Calu3 (cell line): Measurements from ENCODE around the gene TBC1D1. TPM values are rescaled to one million over a fixed set of nuclear protein-coding genes. Genes with fewer than 3 reads are reported as not detected.

Experiments
- BruUV-seq: library from RNA; stranded (reverse); fragments of 400-500 nt; replicated peaks from 2 replicates; lab custom pipeline; 2021; lab: Mats Ljungman, UMichigan
- CTCF ChIA-PET: fragments of 300-600 bp; sonication (Branson Sonifier 250); formaldehyde crosslinking; loops from one replicate; lab custom pipeline; 2022; ENCODE audit warnings: antibody characterized with exemption; lab: Charles Lee
- DNase-seq: peaks from one replicate; pipeline ENCODE4 v3.0.0; 2022
- H3K27ac Mint-ChIP-seq: one replicate; pipeline ENCODE4 v1.8.0; 2022; ENCODE audit warnings: mixed read lengths; ENCODE audit not compliant: unreplicated experiment
- H3K27me3 Mint-ChIP-seq: one replicate; pipeline ENCODE4 v1.8.0; 2022; ENCODE audit warnings: mixed read lengths; ENCODE audit not compliant: unreplicated experiment
- H3K36me3 Mint-ChIP-seq: one replicate; pipeline ENCODE4 v1.8.0; 2022; ENCODE audit warnings: mild to moderate bottlenecking, moderate library complexity, mixed read lengths; ENCODE audit not compliant: insufficient read depth, unreplicated experiment
- H3K4me1 Mint-ChIP-seq: one replicate; pipeline ENCODE4 v1.8.0; 2022; ENCODE audit warnings: mild to moderate bottlenecking, low read depth, mixed read lengths; ENCODE audit not compliant: unreplicated experiment
- H3K4me3 Mint-ChIP-seq: one replicate; pipeline ENCODE4 v1.8.0; 2022; ENCODE audit warnings: mild to moderate bottlenecking, low read depth, moderate library complexity, mixed read lengths; ENCODE audit not compliant: unreplicated experiment
- H3K9me3 Mint-ChIP-seq: one replicate; pipeline ENCODE4 v1.8.0; 2022; ENCODE audit warnings: low read depth, mixed read lengths; ENCODE audit not compliant: unreplicated experiment
- intact Hi-C: fragments of 100-400 bp; cut with micrococcal nuclease; formaldehyde crosslinking; loops from one replicate; pipeline ENCODE4 v1.10.0; 2022; ENCODE audit not compliant: unreplicated experiment
- total RNA-seq: library from RNA; stranded (reverse); gene quantifications from 2 replicates; pipeline ENCODE4 v1.2.3, GENCODE V29; 2022
- TF ChIP-seq, protein P1 (sequence below): fragments of 200-600 bp; IDR thresholded peaks from one replicate; pipeline ENCODE4 v1.8.0; 2022; ENCODE audit warnings: antibody characterized with exemption; ENCODE audit not compliant: unreplicated experiment

Gene TBC1D1
- total RNA-seq, 1 experiment from 2014 or later, result 39.8 TPM

DNA sequence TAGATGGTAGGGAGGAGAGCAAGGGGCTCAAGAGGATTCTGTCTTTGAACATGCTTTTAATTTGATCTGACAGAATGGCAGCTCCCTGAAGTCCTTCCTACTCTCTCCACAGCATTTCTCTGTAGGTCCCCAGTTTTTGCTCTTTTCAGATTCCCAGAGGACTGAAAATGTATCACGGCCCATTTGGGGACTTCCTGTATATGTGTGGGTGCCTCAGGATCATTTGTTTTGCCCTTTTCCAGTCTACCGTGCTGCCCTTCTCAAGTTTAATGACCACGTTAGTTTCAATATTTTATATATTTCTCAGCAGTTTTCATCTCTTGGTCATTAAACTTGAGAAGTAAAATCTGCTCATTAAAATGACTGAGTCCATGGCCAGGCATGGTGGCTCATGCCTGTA, 2.3 kb downstream of the TBC1D1 start:
- CTCF ChIA-PET, result no interaction called here
- TF ChIP-seq, protein P1, sequence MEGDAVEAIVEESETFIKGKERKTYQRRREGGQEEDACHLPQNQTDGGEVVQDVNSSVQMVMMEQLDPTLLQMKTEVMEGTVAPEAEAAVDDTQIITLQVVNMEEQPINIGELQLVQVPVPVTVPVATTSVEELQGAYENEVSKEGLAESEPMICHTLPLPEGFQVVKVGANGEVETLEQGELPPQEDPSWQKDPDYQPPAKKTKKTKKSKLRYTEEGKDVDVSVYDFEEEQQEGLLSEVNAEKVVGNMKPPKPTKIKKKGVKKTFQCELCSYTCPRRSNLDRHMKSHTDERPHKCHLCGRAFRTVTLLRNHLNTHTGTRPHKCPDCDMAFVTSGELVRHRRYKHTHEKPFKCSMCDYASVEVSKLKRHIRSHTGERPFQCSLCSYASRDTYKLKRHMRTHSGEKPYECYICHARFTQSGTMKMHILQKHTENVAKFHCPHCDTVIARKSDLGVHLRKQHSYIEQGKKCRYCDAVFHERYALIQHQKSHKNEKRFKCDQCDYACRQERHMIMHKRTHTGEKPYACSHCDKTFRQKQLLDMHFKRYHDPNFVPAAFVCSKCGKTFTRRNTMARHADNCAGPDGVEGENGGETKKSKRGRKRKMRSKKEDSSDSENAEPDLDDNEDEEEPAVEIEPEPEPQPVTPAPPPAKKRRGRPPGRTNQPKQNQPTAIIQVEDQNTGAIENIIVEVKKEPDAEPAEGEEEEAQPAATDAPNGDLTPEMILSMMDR, result no peak
- Mint-ChIP-seq H3K4me3 (no peak overlapping the region), H3K9me3 (no peaks in the 10 kb centered on the region), H3K27ac (no peak overlapping the region), H3K36me3 (no peaks in the 10 kb centered on the region), H3K4me1 (no peaks in the 10 kb centered on the region), H3K27me3 (peaks cover 12% of the 10 kb centered on the region)
- intact Hi-C loops, result loop anchor here (5.0 kb wide), 1 partner anchor 89 kb away; no protein-coding TSS in a partner anchor
- BruUV-seq, result no TSS peak
- DNase-seq, result no peak

DNA sequence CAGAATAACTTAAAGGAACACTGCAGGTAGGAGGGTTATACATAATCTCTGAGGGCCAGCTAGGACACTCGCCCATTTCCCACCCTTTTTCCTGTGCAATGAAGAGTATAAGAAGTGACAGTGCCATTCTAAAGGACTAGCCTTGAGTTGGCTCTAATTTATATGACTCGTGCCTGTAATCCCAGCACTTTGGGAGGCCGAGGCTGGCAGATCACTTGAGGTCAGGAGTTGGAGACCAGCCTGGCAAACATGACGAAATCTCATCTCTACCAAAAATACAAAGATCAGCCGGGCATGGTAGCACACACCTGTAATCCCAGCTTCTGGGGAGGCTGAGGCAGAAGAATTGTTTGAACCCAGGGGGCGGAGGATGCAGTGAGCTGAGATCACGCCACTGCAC, 4.4 kb downstream of the TBC1D1 start:
- Mint-ChIP-seq H3K9me3 (no peaks in the 10 kb centered on the region), H3K27me3 (peaks cover 3% of the 10 kb centered on the region), H3K4me3 (no peak overlapping the region), H3K36me3 (no peaks in the 10 kb centered on the region), H3K27ac (no peak overlapping the region), H3K4me1 (no peaks in the 10 kb centered on the region)
- DNase-seq, result no peak
- CTCF ChIA-PET, result no interaction called here
- TF ChIP-seq, protein P1, result no peak
- intact Hi-C loops, result no loop called here
- no TSS peak for BruUV-seq

DNA sequence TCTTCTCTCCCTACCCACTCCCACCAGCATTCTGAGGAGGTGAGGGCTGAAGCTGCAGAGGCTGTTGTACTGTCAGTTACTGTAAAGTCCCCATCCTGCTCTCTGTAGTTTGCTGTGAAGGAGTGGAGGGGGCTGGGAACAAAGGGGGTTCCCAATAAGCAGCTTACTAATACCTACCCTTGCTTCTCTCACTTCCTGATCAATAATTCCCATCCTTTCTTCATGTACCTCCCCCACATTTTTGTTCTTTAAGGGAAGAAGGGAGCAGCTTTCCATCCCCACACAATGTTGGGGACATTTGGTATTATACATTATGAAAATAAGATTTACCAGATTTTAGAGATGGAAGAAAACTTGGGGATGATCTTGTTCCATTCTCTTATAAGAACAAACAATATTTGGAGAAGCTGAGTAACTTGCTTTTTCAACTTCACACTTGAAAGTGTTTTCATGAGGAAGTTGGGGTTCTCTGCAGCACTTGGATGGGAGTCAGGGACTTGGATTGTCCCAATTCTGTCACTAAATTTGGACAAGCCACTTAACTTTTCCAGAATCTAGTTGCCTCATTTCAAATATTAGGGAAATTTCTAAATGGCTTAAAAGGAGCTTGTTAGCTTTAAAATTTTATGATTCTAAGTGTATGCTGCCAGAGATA, 5.4 kb downstream of the TBC1D1 start:
- no peaks in the 10 kb centered on the region for H3K4me1 Mint-ChIP-seq
- TF ChIP-seq, protein P1, result no peak
- no peak for DNase-seq
- BruUV-seq, result no TSS peak
- intact Hi-C loops, result no loop called here
- H3K27ac Mint-ChIP-seq, result no peak overlapping the region
- no peaks in the 10 kb centered on the region for H3K36me3 Mint-ChIP-seq
- no peaks in the 10 kb centered on the region for H3K9me3 Mint-ChIP-seq
- H3K27me3 Mint-ChIP-seq, result no peaks in the 10 kb centered on the region
- H3K4me3 Mint-ChIP-seq, result no peak overlapping the region
- CTCF ChIA-PET, result interaction anchor here (0.6 kb wide), 1 partner anchor 38 kb away, joined by 3 read pairs; no protein-coding TSS in a partner anchor

DNA sequence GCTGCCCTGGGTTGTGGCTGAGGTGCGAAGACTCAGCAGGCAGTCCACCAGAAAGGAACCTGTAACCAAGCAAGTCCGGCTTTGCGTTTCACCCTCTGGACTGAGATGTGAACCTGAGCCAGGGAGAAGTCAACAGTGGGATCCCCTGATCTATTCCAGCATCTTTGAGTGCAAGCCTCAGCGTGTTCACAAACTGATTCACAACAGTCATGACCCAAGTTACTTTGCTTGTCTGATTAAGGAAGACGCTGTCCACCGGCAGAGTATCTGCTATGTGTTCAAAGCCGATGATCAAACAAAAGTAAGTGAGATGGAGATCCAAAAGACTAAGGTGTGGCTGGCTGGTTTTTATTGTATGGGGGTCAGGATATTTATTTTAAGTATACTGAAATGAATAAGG, 11.3 kb downstream of the TBC1D1 start:
- intact Hi-C loops, result no loop called here
- Mint-ChIP-seq H3K27me3 (no peaks in the 10 kb centered on the region), H3K27ac (no peak overlapping the region), H3K36me3 (no peaks in the 10 kb centered on the region), H3K9me3 (no peaks in the 10 kb centered on the region), H3K4me1 (no peaks in the 10 kb centered on the region), H3K4me3 (no peak overlapping the region)
- BruUV-seq, result no TSS peak
- TF ChIP-seq, protein P1, result no peak
- DNase-seq, result no peak
- CTCF ChIA-PET, result no interaction called here
